Tibial artery (tissue), 4 donors: ENCODE measurements around the gene NRSN2.

Experiments
- DNase-seq, 2 donors: peaks; one replicate each; pipeline ENCODE4 v3.0.0-alpha.2; 2019
- H3K27ac ChIP-seq, 2 donors: fragments of 200-600 bp; sonication (generic) in 1 of 2; 1 replicate in 1 of 2; 2 replicates in 1 of 2; pipeline ENCODE4 v1.5.1; 2018 to 2019; ENCODE audit warnings: mild to moderate bottlenecking in 1 of 2
- H3K27me3 ChIP-seq, 2 donors: fragments of 200-600 bp; sonication (generic) in 1 of 2; one replicate each; pipeline versions ENCODE4 v1.5.1 to v1.6.0; 2016 to 2019
- H3K36me3 ChIP-seq, 3 donors: fragments of 200-600 bp; sonication (generic) in 2 of 3; one replicate each; pipeline ENCODE4 v1.5.1; 2016 to 2019; ENCODE audit warnings: mild to moderate bottlenecking in 2 of 3
- H3K4me1 ChIP-seq, 4 donors: fragments of 200-600 bp; sonication (generic) in 2 of 4; 1 replicate in 3 of 4; 2 replicates in 1 of 4; pipeline ENCODE4 v1.5.1; 2016 to 2019
- H3K4me3 ChIP-seq, 2 donors: fragments of 200-600 bp; sonication (generic) in 1 of 2; 1 replicate in 1 of 2; 2 replicates in 1 of 2; pipeline ENCODE4 v1.5.1; 2018 to 2019; ENCODE audit warnings: mild to moderate bottlenecking in 2 of 2
- H3K9me3 ChIP-seq, 3 donors: fragments of 200-600 bp; sonication (generic) in 1 of 3; one replicate each; pipeline ENCODE4 v1.5.1; 2016 to 2019
- CTCF ChIP-seq, 2 experiments: fragments of 200-600 bp in 1 of 2; fragments of 450-650 bp in 1 of 2; IDR thresholded peaks; one replicate each; pipeline ENCODE4 v1.5.1; 2017 to 2019; ENCODE audit warnings: antibody characterized with exemption in 2 of 2, mild to moderate bottlenecking in 1 of 2, moderate library complexity in 1 of 2
- intact Hi-C: fragments of 100-400 bp; cut with DNase I; formaldehyde crosslinking; loops from one replicate; pipeline ENCODE4 v1.15.0; 2023; ENCODE audit warnings: low total_unique reads

The NRSN2 gene

DNA sequence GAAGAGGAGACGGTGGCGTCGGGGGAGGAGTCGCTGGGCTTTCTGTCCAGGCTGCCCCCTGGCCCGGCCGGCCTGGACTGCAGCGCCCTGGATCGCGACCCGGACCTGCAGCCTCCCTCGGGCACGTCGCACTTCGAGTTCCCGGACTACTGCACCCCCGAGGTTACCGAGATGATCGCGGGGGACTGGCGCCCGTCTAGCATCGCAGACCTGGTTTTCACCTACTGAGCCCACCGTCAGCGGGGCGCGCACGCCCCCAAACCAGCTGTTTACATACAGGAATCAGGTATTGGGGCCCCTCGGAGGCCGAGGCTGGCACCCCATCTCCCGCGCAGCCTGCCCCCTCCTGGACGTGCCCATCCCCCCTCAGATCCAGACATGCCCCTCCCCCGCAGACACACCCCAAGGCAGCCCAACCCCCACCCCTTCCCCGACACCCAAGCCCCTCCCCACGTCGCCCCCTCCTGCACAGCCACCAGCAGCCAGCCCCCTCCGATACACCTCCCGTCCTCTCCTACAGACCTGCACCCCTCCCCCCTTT, 20.2 kb upstream of the NRSN2 start:
- peak overlapping the region; percentile 95 to 96 for H3K27ac ChIP-seq
- TF ChIP-seq CTCF (IDR thresholded peaks at IDR 0.05): no peak
- H3K27me3 ChIP-seq: no peaks in the 10 kb centered on the region
- H3K9me3 ChIP-seq: no peaks in the 10 kb centered on the region
- peak overlapping the region; percentile 73 to 92 for H3K4me3 ChIP-seq
- DNase-seq: no peak
- peaks cover 0 to 44% (median 23%) of the 10 kb centered on the region in 4 donors for H3K4me1 ChIP-seq
- intact Hi-C loops: no loop called here
- no peaks in the 10 kb centered on the region for H3K36me3 ChIP-seq

GRCh38 chr20:327186-328026, 19.5 kb upstream of the NRSN2 start:
- H3K27me3 ChIP-seq: no peaks in the 10 kb centered on the region
- peak overlapping the region; percentile 95 to 96 for H3K27ac ChIP-seq
- DNase-seq: peak; percentile 80 to 92
- H3K36me3 ChIP-seq: no peaks in the 10 kb centered on the region
- H3K9me3 ChIP-seq: no peaks in the 10 kb centered on the region
- intact Hi-C loops: loop anchor here (1.0 kb wide), 1 partner anchor 20 kb away; the partner anchor contains the start of gene NRSN2
- TF ChIP-seq CTCF (IDR thresholded peaks at IDR 0.05): no peak
- peaks cover 0 to 44% (median 23%) of the 10 kb centered on the region in 4 donors for H3K4me1 ChIP-seq
- peak overlapping the region; percentile 73 to 92 for H3K4me3 ChIP-seq

- peak overlapping the region; percentile 95 to 96 for H3K27ac ChIP-seq
- no peaks in the 10 kb centered on the region for H3K27me3 ChIP-seq
- peak overlapping the region; percentile 73 to 92 for H3K4me3 ChIP-seq
- H3K4me1 ChIP-seq: peaks cover 0 to 44% (median 23%) of the 10 kb centered on the region in 4 donors
- no peak for TF ChIP-seq CTCF (IDR thresholded peaks at IDR 0.05)
- intact Hi-C loops: loop anchor here (1.0 kb wide), 1 partner anchor 19 kb away; the partner anchor contains the start of gene NRSN2
- no peak for DNase-seq
- no peaks in the 10 kb centered on the region for H3K9me3 ChIP-seq
- no peaks in the 10 kb centered on the region for H3K36me3 ChIP-seq
These were observed 18.6 kb upstream of the NRSN2 start for GRCh38 chr20:328027-328974.

DNA sequence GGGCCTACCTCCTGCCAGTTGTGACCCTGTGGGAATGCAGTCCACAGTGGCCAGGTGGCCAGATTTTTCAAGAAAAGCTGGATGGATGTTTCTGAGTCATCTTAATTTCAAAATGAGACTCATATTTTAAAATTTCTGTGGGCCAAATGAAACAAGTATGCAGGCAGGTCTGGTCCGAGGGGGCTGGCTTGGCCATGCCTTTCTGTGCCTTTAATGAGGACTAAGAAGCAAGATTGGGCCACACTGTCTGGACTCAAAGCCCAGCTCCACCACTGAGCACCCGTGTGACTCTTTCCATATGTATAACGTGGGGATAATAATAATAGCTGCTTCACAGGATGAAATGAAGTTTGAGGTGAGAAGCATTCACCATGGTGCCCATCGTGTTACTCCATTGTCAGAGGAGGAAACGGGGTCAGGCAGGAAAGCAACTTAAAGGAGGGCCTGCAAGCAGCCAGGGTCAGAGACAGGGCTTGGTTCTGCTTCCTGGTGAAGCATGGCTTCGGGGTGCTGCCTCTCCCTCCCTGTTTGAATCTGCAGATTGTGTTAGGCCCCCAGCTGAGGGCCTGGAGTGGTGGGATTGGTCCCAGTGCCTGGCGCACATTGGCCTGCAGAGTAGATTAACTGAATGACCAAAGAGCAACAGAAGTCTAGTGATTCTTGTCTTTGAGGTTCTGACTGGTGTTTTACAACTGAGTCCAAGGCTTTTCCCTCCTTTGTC, 17.8 kb upstream of the NRSN2 start:
- no peak for DNase-seq
- Histone ChIP-seq H3K27me3 (no peaks in the 10 kb centered on the region), H3K27ac (peak overlapping the region; percentile 95 to 96), H3K4me1 (peaks cover 0 to 44% (median 17%) of the 10 kb centered on the region in 4 donors), H3K4me3 (no peak overlapping the region), H3K9me3 (no peaks in the 10 kb centered on the region), H3K36me3 (peaks cover 0 to 1% (median 0%) of the 10 kb centered on the region in 3 donors)
- intact Hi-C loops: loop anchor here (1.0 kb wide), 1 partner anchor 18 kb away; the partner anchor contains the start of gene NRSN2
- TF ChIP-seq CTCF (IDR thresholded peaks at IDR 0.05): no peak

GRCh38 chr20:329851-330232, 17.1 kb upstream of the NRSN2 start:
- DNase-seq: no peak
- no peak overlapping the region for H3K4me3 ChIP-seq
- H3K9me3 ChIP-seq: no peaks in the 10 kb centered on the region
- H3K27me3 ChIP-seq: no peaks in the 10 kb centered on the region
- peak overlapping the region in 1 of 2 donors; percentile 95 for H3K27ac ChIP-seq
- no peak for TF ChIP-seq CTCF (IDR thresholded peaks at IDR 0.05)
- H3K36me3 ChIP-seq: peaks cover 0 to 7% (median 0%) of the 10 kb centered on the region in 3 donors
- peaks cover 0 to 41% (median 16%) of the 10 kb centered on the region in 4 donors for H3K4me1 ChIP-seq
- intact Hi-C loops: loop anchor here (5.0 kb wide), 1 partner anchor 118 kb away; no protein-coding TSS in a partner anchor
